Left ventricle myocardium inferior (tissue), 1 donor: ENCODE data around the gene NHS. TPM values are rescaled to one million over a fixed set of nuclear protein-coding genes. Genes with fewer than 3 reads are reported as not detected.

Experiments
- DNase-seq: peaks from one replicate; pipeline ENCODE4 v3.0.0-alpha.2; 2020
- H3K27ac ChIP-seq: fragments of 200-600 bp; replicated peaks from 2 replicates; pipeline ENCODE4 v1.8.0; 2021
- H3K27me3 ChIP-seq: fragments of 200-600 bp; 2 replicates; pipeline ENCODE4 v1.8.0; 2021; ENCODE audit warnings: low read depth
- H3K36me3 ChIP-seq: fragments of 200-600 bp; 2 replicates; pipeline ENCODE4 v1.8.0; 2021
- H3K4me1 ChIP-seq: fragments of 200-600 bp; 2 replicates; pipeline ENCODE4 v1.8.0; 2021
- H3K4me3 ChIP-seq: fragments of 200-600 bp; 2 replicates; pipeline ENCODE4 v1.8.0; 2021; ENCODE audit warnings: mild to moderate bottlenecking, moderate library complexity
- H3K9me3 ChIP-seq: fragments of 200-600 bp; replicated peaks from 2 replicates; pipeline ENCODE4 v1.8.0; 2021
- intact Hi-C: fragments of 100-400 bp; cut with micrococcal nuclease; formaldehyde crosslinking; loops from one replicate; pipeline ENCODE4 v1.11.0; 2022
- total RNA-seq: library from RNA; stranded (reverse); fragmentation: NEBNext Ultra II Directional; extraction: Animal tissue kit (Norgen Biotek cat#: 25700); gene quantifications from one replicate; pipeline ENCODE4 v1.2.1, GENCODE V29; 2021
- TF ChIP-seq, protein P1 (sequence below): fragments of 200-600 bp; IDR thresholded peaks from 2 replicates; pipeline ENCODE4 v1.8.0; 2021; ENCODE audit warnings: antibody characterized with exemption, mild to moderate bottlenecking, borderline replicate concordance
- donor health status: DM: no; HTN: yes; CAD: no; lungs with severe emphysema.

The NHS gene
- total RNA-seq, 1 donor from 2014 or later: 1.0 TPM

- intact Hi-C loops: loop anchor here (5.0 kb wide), 1 partner anchor 451 kb away; no protein-coding TSS in a partner anchor
- Histone ChIP-seq H3K27me3 (no peaks in the 10 kb centered on the region), H3K4me3 (no peak overlapping the region), H3K36me3 (no peaks in the 10 kb centered on the region), H3K27ac (no peak overlapping the region), H3K4me1 (peaks cover 4% of the 10 kb centered on the region), H3K9me3 (no peaks in the 10 kb centered on the region)
- TF ChIP-seq, protein P1, sequence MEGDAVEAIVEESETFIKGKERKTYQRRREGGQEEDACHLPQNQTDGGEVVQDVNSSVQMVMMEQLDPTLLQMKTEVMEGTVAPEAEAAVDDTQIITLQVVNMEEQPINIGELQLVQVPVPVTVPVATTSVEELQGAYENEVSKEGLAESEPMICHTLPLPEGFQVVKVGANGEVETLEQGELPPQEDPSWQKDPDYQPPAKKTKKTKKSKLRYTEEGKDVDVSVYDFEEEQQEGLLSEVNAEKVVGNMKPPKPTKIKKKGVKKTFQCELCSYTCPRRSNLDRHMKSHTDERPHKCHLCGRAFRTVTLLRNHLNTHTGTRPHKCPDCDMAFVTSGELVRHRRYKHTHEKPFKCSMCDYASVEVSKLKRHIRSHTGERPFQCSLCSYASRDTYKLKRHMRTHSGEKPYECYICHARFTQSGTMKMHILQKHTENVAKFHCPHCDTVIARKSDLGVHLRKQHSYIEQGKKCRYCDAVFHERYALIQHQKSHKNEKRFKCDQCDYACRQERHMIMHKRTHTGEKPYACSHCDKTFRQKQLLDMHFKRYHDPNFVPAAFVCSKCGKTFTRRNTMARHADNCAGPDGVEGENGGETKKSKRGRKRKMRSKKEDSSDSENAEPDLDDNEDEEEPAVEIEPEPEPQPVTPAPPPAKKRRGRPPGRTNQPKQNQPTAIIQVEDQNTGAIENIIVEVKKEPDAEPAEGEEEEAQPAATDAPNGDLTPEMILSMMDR: no peak
- DNase-seq: no peak
Measured at GRCh38 chrX:17692709-17693346, 317.8 kb downstream of the NHS start.

- Histone ChIP-seq H3K36me3 (no peaks in the 10 kb centered on the region), H3K4me1 (no peaks in the 10 kb centered on the region), H3K4me3 (no peak overlapping the region), H3K27me3 (no peaks in the 10 kb centered on the region), H3K9me3 (no peaks in the 10 kb centered on the region), H3K27ac (no peak overlapping the region)
- DNase-seq: no peak
- intact Hi-C loops: no loop called here
- TF ChIP-seq, protein P1: no peak
Measured at GRCh38 chrX:17697191-17697590, 322.2 kb downstream of the NHS start.

GRCh38 chrX:17700976-17701375 lies 326.0 kb downstream of the NHS start:
- Histone ChIP-seq H3K27me3 (no peaks in the 10 kb centered on the region), H3K4me3 (no peak overlapping the region), H3K27ac (no peak overlapping the region), H3K9me3 (no peaks in the 10 kb centered on the region), H3K4me1 (no peaks in the 10 kb centered on the region), H3K36me3 (no peaks in the 10 kb centered on the region)
- TF ChIP-seq, protein P1: no peak
- intact Hi-C loops: no loop called here
- no peak for DNase-seq

DNA sequence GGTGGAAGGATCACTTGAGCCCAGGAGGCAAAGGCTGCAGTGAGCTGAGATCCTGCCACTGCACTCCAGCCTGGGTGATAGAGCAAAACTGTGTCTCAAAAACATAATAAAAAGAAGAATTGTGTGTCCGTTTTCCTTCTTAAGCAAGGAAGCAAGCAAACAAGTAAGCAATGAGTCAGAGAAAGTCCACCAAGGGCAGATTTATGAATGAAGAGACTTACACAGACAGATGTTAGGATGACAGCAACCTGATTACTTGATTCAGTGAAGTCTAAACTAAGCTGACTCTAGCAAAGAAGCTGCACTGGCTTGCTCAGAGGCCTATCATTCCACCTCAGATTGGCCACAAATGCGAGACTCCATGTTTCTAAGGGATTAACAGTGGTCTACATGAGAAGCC lies 328.2 kb downstream of the NHS start:
- DNase-seq: no peak
- H3K27me3 ChIP-seq: no peaks in the 10 kb centered on the region
- H3K4me1 ChIP-seq: no peaks in the 10 kb centered on the region
- no peaks in the 10 kb centered on the region for H3K36me3 ChIP-seq
- intact Hi-C loops: no loop called here
- TF ChIP-seq, protein P1: no peak
- no peaks in the 10 kb centered on the region for H3K9me3 ChIP-seq
- no peak overlapping the region for H3K4me3 ChIP-seq
- no peak overlapping the region for H3K27ac ChIP-seq

DNA sequence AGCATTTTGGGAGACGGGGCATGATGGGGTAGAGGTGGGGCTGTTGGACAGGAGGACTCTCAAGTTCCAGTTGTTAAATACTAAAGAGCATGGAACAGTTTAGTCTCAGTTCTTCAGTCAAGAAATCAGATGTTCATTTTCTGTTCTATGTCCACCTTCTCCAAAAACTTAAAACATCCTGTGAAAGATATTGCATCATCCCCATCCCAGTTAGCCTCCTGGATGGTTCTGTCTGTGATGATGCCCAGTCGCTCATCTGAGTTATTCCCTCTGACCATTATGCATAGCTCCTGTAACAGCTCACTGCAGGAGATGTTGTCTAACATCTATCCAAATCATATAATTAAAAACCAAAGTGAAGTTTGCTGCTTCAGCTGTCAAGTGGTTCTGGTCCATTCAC lies 330.2 kb downstream of the NHS start:
- Histone ChIP-seq H3K9me3 (no peaks in the 10 kb centered on the region), H3K4me1 (no peaks in the 10 kb centered on the region), H3K4me3 (no peak overlapping the region), H3K27ac (no peak overlapping the region), H3K27me3 (no peaks in the 10 kb centered on the region), H3K36me3 (no peaks in the 10 kb centered on the region)
- DNase-seq: no peak
- intact Hi-C loops: no loop called here
- TF ChIP-seq, protein P1: no peak
